GM12875 (cell line): Measurements from ENCODE around the gene MAGEA2B.
"Not testable (repeated sequence)": the region's sequence is repeated elsewhere in the genome, so short reads cannot be mapped to it uniquely, and the experiment has no call there.

Source experiments
- H3K4me3 ChIP-seq: one replicate; pipeline ENCODE4 v1.5.1; 2011; ENCODE audit warnings: low read depth, low read length, control low read depth
- TF ChIP-seq, protein P1 (sequence below): IDR thresholded peaks from 2 replicates; pipeline ENCODE4 v1.5.1; 2011; ENCODE audit warnings: low read depth, mild to moderate bottlenecking, control low read depth, inconsistent platforms, low read length, moderate library complexity, borderline replicate concordance; ENCODE audit not compliant: insufficient read depth

MAGEA2B gene, protein sequence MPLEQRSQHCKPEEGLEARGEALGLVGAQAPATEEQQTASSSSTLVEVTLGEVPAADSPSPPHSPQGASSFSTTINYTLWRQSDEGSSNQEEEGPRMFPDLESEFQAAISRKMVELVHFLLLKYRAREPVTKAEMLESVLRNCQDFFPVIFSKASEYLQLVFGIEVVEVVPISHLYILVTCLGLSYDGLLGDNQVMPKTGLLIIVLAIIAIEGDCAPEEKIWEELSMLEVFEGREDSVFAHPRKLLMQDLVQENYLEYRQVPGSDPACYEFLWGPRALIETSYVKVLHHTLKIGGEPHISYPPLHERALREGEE

DNA sequence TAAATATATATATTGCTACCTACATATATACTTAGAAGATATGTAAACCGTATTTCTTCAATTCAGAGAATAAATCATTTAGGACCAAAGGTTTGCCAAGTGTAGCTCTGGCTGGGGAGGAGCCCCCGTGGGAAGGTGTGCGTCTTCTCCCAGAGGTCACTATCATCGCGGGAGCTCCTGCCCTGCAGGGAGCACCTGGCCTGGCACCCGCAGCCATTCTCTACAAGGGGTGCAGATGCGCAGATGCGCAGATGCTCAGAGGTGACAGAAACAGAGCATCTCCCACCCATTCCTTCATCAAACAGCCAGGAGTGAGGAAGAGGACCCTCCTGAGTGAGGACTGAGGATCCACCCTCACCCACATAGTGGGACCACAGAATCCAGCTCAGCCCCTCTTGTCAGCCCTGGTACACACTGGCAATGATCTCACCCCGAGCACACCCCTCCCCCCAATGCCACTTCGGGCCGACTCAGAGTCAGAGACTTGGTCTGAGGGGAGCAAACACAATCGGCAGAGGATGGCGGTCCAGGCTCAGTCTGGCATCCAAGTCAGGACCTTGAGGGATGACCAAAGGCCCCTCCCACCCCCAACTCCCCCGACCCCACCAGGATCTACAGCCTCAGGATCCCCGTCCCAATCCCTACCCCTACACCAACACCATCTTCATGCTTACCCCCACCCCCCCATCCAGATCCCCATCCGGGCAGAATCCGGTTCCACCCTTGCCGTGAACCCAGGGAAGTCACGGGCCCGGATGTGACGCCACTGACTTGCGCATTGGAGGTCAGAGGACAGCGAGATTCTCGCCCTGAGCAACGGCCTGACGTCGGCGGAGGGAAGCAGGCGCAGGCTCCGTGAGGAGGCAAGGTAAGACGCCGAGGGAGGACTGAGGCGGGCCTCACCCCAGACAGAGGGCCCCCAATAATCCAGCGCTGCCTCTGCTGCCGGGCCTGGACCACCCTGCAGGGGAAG is at the start of gene MAGEA2B:
Gene MAGEA2B, plus strand, starts transcription at position 814 of the 973 bp plus-strand sequence. CDS start 2,479 bp downstream, outside the sequence.
- H3K4me3 ChIP-seq: not testable (repeated sequence)

DNA sequence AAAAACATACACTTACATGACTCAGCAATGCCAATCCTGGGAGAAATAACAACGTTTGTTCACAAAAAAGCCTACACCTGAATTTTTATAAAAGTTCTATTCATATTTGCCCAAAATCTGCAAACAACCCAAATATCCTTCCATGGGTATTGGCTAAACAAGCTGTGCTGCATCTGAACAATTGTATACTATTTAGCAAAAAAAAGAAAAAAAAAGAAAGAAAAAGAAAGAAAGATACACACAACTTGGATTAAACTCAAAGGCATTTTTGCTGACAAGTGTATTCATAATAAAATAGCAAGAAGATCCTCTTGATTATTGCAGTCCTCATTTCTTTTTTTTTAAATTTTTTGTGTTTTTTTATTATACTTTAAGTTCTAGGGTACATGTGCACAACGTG is 40.3 kb upstream of the MAGEA2B start:
- no peak overlapping the region for H3K4me3 ChIP-seq
- TF ChIP-seq, protein P1, sequence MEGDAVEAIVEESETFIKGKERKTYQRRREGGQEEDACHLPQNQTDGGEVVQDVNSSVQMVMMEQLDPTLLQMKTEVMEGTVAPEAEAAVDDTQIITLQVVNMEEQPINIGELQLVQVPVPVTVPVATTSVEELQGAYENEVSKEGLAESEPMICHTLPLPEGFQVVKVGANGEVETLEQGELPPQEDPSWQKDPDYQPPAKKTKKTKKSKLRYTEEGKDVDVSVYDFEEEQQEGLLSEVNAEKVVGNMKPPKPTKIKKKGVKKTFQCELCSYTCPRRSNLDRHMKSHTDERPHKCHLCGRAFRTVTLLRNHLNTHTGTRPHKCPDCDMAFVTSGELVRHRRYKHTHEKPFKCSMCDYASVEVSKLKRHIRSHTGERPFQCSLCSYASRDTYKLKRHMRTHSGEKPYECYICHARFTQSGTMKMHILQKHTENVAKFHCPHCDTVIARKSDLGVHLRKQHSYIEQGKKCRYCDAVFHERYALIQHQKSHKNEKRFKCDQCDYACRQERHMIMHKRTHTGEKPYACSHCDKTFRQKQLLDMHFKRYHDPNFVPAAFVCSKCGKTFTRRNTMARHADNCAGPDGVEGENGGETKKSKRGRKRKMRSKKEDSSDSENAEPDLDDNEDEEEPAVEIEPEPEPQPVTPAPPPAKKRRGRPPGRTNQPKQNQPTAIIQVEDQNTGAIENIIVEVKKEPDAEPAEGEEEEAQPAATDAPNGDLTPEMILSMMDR: no peak

DNA sequence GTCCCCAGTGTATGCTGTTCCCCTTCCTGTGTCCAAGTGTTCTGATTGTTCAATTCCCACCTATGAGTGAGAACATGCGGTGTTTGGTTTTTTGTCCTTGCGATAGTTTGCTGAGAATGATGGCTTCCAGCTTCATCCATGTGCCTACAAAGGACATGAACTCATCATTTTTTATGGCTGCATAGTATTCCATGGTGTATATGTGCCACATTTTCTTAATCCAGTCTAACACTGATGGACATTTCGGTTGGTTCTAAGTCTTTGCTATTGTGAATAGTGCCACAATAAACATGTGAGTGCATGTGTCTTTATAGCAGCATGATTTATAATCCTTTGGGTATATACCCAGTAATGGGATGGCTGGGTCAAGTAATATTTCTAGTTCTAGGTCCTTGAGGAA is 39.8 kb upstream of the MAGEA2B start:
- H3K4me3 ChIP-seq: not testable (repeated sequence)

DNA sequence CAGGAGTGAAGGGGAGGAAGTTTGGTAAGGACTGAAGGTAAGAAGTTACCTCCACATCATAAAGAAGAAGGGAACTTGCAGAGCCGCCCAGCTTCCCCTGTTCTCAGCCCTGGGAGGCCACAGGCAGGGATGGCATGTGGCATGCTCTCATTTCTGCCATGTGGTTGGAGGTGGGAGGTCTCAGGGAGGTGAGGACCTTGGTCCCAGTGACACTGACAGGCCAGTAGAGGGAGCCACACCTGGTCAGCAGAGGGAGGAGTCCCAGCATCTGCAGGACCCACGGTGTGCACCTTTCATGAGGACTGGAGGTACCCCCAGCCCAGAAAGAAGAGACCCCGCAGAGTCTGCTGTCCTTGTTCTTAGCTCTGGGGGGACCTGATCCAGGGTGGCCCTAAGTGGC is 33.4 kb upstream of the MAGEA2B start:
- H3K4me3 ChIP-seq: not testable (repeated sequence)

DNA sequence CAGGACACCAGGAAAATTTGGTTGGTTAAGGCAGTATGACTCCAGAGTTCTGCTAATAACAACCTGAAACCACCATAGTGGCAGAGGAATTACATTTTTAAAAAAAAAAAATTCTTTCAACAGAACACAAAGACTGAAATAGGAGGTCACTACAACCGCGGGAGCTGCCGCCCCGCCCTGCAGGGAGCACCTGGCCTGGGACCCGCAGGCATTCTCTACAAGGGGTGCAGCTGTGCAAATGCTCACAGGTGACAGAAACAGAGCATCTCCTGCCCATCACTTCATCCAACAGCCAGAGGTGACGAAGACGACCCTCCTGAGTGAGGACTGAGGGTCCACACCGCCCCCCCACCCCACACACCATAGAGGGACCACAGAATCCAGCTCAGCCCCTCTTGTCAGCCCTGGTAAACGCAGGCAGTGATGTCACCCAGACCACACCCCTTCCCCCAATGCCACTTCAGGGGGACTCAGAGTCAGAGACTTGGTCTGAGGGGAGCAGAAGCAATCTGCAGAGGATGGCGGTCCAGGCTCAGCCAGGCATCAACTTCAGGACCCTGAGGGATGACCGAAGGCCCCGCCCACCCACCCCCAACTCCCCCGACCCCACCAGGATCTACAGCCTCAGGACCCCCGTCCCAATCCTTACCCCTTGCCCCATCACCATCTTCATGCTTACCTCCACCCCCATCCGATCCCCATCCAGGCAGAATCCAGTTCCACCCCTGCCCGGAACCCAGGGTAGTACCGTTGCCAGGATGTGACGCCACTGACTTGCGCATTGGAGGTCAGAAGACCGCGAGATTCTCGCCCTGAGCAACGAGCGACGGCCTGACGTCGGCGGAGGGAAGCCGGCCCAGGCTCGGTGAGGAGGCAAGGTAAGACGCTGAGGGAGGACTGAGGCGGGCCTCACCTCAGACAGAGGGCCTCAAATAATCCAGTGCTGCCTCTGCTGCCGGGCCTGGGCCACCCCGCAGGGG is 16.2 kb upstream of the MAGEA2B start, which contains the start of gene MAGEA3:
Gene MAGEA3, plus strand, starts transcription at position 843 of the 980 bp plus-strand sequence. CDS start 2,039 bp downstream, outside the sequence.
- H3K4me3 ChIP-seq: not testable (repeated sequence)

DNA sequence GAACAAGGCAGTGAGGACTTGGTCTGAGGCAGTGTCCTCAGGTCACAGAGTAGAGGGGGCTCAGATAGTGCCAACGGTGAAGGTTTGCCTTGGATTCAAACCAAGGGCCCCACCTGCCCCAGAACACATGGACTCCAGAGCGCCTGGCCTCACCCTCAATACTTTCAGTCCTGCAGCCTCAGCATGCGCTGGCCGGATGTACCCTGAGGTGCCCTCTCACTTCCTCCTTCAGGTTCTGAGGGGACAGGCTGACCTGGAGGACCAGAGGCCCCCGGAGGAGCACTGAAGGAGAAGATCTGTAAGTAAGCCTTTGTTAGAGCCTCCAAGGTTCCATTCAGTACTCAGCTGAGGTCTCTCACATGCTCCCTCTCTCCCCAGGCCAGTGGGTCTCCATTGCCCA is 14.0 kb upstream of the MAGEA2B start:
- H3K4me3 ChIP-seq: not testable (repeated sequence)

DNA sequence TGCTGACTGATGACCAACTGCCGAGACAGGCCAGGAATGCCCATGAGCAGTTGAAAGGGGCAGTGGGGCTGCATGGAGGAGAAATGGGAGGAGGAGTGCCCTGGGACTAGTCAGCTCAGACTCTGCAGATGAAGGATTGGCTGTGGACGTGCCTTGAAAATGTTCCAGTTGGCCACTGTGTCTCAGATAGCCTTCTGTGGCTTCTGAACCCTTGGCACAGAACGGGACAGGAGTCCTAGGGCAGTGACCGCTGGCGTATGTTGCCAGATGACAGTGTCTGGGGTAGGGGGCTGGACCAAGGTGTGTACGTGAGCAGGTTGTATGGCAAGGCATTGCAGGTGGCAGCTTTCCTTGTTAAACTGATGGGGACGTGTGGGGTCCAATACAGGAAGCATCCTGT is 7.9 kb upstream of the MAGEA2B start:
- not testable (repeated sequence) for H3K4me3 ChIP-seq

DNA sequence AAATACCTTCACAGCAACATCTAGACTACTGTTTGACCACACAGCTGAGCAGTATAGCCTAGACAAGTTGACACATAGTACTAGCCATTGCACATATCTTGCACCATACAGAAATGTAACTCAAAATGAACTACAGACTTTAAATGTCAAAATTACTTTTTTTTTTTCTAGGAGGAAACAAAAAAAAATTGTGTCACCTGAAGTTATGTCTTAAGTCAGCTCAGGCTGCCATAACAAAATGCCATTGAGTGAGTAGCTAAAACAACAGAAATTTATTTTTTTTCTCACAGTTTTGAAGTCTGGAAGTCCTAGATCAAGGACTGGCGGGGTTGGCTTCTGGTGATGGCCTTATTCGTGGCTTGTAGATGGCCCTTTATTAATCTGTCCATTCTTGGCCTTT is 5.3 kb upstream of the MAGEA2B start, which contains the start of gene CSAG2:
Gene CSAG2, minus strand, starts transcription at position 101 of the 400 bp plus-strand sequence. CDS start 161 bp downstream, outside the sequence.
- not testable (repeated sequence) for H3K4me3 ChIP-seq

DNA sequence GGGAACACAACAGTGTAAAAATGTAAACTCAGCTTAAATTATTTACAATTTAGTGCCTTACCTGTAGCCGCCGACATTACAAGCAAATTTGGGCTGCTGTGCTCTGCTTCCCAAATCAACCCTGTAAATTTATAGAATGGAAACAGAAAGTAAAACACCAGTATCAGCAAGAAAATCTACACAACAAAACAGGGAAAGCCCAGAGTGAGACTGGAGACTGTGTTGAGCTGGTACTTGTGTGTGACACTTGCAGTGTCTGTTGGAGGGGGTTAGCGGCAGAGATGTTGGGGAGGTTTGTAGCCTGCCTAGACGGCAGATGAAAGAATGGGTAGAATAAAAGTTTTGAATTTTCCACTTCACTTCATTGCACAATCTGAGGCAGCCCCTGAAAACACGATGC is 1.2 kb upstream of the MAGEA2B start:
- H3K4me3 ChIP-seq: not testable (repeated sequence)

DNA sequence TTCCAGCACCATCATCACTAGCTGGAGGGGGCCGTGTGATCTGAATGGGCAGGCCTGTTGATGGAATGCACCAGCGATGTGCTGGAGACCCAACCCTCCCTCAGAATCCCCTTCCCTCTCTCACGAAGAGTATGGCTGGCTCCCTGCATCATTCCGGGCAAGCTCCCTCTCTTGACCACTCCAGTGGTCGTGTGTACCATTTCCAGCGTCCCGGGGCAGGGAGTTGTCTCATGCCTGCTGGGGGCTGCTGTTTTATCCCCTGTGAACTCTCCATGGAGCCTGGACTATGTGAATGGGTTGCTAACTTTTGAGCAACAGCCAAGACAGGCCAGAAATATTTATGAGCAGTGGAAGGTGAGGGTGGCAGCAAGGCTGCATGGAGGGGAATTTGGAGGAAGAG is 11.0 kb downstream of the MAGEA2B start:
- TF ChIP-seq, protein P1: no peak
- H3K4me3 ChIP-seq: no peak overlapping the region

DNA sequence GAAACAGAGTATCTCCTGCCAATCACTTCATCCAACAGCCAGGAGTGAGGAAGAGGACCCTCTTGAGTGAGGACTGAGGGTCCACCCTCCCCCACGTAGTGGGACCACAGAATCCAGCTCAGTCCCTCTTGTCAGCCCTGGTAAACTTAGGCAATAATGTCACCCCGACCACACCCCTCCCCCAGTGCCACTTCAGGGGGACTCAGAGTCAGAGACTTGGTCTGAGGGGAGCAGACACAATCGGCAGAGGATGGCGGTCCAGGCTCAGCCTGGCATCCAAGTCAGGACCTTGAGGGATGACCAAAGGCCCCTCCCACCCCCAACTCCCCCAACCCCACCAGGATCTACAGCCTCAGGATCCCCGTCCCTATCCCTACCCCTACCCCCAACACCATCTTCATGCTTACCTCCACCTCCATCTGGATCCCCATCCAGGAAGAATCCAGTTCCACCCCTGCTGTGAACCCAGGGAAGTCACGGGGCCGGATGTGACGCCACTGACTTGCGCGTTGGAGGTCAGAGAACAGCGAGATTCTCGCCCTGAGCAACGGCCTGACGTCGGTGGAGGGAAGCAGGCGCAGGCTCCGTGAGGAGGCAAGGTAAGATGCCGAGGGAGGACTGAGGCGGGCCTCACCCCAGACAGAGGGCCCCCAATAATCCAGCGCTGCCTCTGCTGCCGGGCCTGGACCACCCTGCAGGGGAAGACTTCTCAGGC is 19.0 kb downstream of the MAGEA2B start, which contains the start of the genes CSAG1 and MAGEA12:
Gene CSAG1, minus strand, starts transcription at position 461 of the 715 bp plus-strand sequence. CDS start 1,261 bp downstream, outside the sequence.
Gene MAGEA12, plus strand, starts transcription at position 497 of the 715 bp plus-strand sequence. CDS start 2,405 bp downstream, outside the sequence.
- no peak within 1 kb of the TSS for H3K4me3 ChIP-seq

DNA sequence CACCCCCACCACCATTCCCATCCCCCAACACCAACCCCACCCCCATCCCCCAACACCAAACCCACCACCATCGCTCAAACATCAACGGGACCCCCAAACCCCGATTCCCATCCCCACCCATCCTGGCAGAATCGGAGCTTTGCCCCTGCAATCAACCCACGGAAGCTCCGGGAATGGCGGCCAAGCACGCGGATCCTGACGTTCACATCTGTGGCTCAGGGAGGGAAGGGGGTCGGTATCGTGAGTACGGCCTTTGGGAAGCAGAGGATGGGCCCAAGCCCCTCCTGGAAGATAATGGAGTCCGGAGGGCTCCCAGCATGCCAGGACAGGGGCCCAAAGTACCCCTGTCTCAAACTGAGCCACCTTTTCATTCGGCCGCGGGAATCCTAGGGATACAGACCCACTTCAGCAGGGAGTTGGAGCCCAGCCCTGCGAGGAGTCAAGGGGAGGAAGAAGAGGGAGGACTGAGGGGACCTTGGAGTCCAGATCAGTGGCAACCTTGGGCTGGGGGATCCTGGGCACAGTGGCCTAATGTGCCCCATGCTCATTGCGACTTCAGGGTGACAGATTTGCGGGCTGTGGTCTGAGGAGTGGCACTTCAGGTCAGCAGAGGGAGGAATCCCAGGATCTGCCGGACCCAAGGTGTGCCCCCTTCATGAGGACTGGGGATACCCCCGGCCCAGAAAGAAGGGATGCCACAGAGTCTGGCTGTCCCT is 19.9 kb downstream of the MAGEA2B start:
- H3K4me3 ChIP-seq: not testable (repeated sequence)

More for the DNA sequence above, 19.0 kb downstream of the MAGEA2B start, which contains the start of the genes CSAG1 and MAGEA12:
- TF ChIP-seq, protein P1: no peak
